GM12878 (cell line): ENCODE data around the gene SLC25A43. TPM values are rescaled to one million over a fixed set of nuclear protein-coding genes. Genes with fewer than 3 reads are reported as not detected.

Source experiments
- BHLHE40 ChIP-seq, 2 experiments: fragments of 450-650 bp in 1 of 2; IDR thresholded peaks; 2 replicates each; pipeline ENCODE4 v1.6.1; 2011 to 2017; ENCODE audit warnings: low read depth in 2 of 2, borderline replicate concordance in 1 of 2, improper control_type of control experiment in 1 of 2, low read length in 1 of 2, mild to moderate bottlenecking in 1 of 2
- CREM ChIP-seq: IDR thresholded peaks from 2 replicates; pipeline ENCODE4 v1.6.1; 2014; ENCODE audit warnings: antibody characterized with exemption, low read depth
- E4F1 ChIP-seq: fragments of 450-650 bp; IDR thresholded peaks from 2 replicates; pipeline ENCODE4 v1.6.1; 2018; ENCODE audit warnings: borderline replicate concordance, mild to moderate bottlenecking; ENCODE audit not compliant: partially characterized antibody
- EGR1 ChIP-seq, 2 experiments: IDR thresholded peaks; 1 replicate in 1 of 2; 2 replicates in 1 of 2; pipeline ENCODE4 v1.6.1; 2011 to 2012; ENCODE audit warnings: low read depth in 2 of 2, low read length in 2 of 2, borderline replicate concordance in 1 of 2, mild to moderate bottlenecking in 1 of 2, moderate library complexity in 1 of 2
- ELK1 ChIP-seq: IDR thresholded peaks from 2 replicates; pipeline ENCODE4 v1.6.1; 2012; ENCODE audit warnings: low read depth, low read length, improper control_type of control experiment
- FOXK2 ChIP-seq: fragments of 450-650 bp; IDR thresholded peaks from 2 replicates; pipeline ENCODE4 v1.6.1; 2017; ENCODE audit warnings: mild to moderate bottlenecking, moderate library complexity
- GATAD2B ChIP-seq: fragments of 450-650 bp; conservative IDR thresholded peaks from 2 replicates; pipeline ENCODE4 v1.6.1; 2017; ENCODE audit warnings: low read depth, mild to moderate bottlenecking, moderate library complexity
- IRF4 ChIP-seq: IDR thresholded peaks from 2 replicates; pipeline ENCODE4 v1.6.1; 2011; ENCODE audit warnings: low read depth, low read length
- IRF5 ChIP-seq: fragments of 450-650 bp; IDR thresholded peaks from 2 replicates; pipeline ENCODE4 v1.6.1; 2017; ENCODE audit warnings: borderline replicate concordance
- JUNB ChIP-seq: IDR thresholded peaks from 2 replicates; pipeline ENCODE4 v1.6.1; 2016; ENCODE audit warnings: antibody characterized with exemption, mild to moderate bottlenecking
- MLLT1 ChIP-seq: fragments of 450-650 bp; IDR thresholded peaks from 2 replicates; pipeline ENCODE4 v1.6.1; 2016; ENCODE audit warnings: mild to moderate bottlenecking
- MTA3 ChIP-seq: IDR thresholded peaks from 2 replicates; pipeline ENCODE4 v1.6.1; 2012; ENCODE audit warnings: low read length, inconsistent platforms, borderline replicate concordance
- MXI1 ChIP-seq: fragments of 150-350 bp; IDR thresholded peaks from 2 replicates; pipeline ENCODE4 v1.6.1; 2011; ENCODE audit warnings: low read depth, mild to moderate bottlenecking, inconsistent platforms, low read length, improper control_type of control experiment
- NFYA ChIP-seq: IDR thresholded peaks from 2 replicates; pipeline ENCODE4 v1.6.1; 2011; ENCODE audit warnings: low read depth, mild to moderate bottlenecking, low read length, improper control_type of control experiment, borderline replicate concordance
- PML ChIP-seq: IDR thresholded peaks from 2 replicates; pipeline ENCODE4 v1.6.1; 2012; ENCODE audit warnings: low read length, inconsistent platforms
- POLR2AphosphoS5 ChIP-seq: IDR thresholded peaks from 2 replicates; pipeline ENCODE4 v1.6.1; 2011; ENCODE audit warnings: mild to moderate bottlenecking, low read length, inconsistent platforms
- SMARCA5 ChIP-seq: fragments of 450-650 bp; IDR thresholded peaks from 2 replicates; pipeline ENCODE4 v1.6.1; 2017; ENCODE audit warnings: mild to moderate bottlenecking
- TARDBP ChIP-seq: IDR thresholded peaks from 2 replicates; pipeline ENCODE4 v1.6.1; 2016; ENCODE audit warnings: borderline replicate concordance
- ZNF687 ChIP-seq: fragments of 450-650 bp; IDR thresholded peaks from 2 replicates; pipeline ENCODE4 v1.6.1; 2017; ENCODE audit warnings: mild to moderate bottlenecking, moderate library complexity
- polyA plus RNA-seq, 11 experiments: library from polyadenylated mRNA; depleted of rRNA in 4 of 11; unstranded in 6 of 11; stranded (reverse) in 5 of 11; fragments of >200 nt; fragmentation: Nextera tagmentation in 4 of 11; fragmentation: Illumina TruSeq in 1 of 11; extraction: Ambion mirVana in 4 of 11; extraction: Trizol in 1 of 11; gene quantifications; 1 replicate in 1 of 11; 2 replicates in 10 of 11; pipeline versions ENCODE4 v1.2.1 to v1.2.3, GENCODE V29; 2011 to 2016; ENCODE audit warnings: inconsistent platforms in 2 of 11, missing spikeins in 2 of 11, low read depth in 1 of 11
- total RNA-seq, 4 experiments: library from RNA; depleted of rRNA in 3 of 4; stranded (reverse); fragments of >200 nt in 3 of 4; fragmentation: Illumina TruSeq in 1 of 4; extraction: Trizol in 1 of 4; gene quantifications; 2 replicates each; pipeline versions ENCODE4 v1.2.1 to v1.2.3, GENCODE V29; 2013 to 2021

The SLC25A43 gene
- total and polyA plus RNA-seq, 10 of the 15 experiments (the other 5 are each of a cell fraction or from before 2014, with no cell fraction given), result 2.5 to 13.5 (median 6.8) TPM

- 0 out of 2 replicates have a peak, but pooled peaks have one; percentile 26 for TF ChIP-seq GATAD2B
- no peak for TF ChIP-seq IRF5
- peak; percentile 83; the same call in 1 of the 2 replicates for TF ChIP-seq SMARCA5
- peak; percentile 83 for TF ChIP-seq MXI1
- peak; percentile 14; the same call in 1 of the 2 replicates for TF ChIP-seq POLR2AphosphoS5
- TF ChIP-seq BHLHE40 (IDR thresholded peaks at IDR 0.05; ENCODE audit: borderline replicate concordance in 1 of 2, low read depth in 2 of 2, low read length in 1 of 2), result peak; percentile 69 to 85; a peak in 3 of 4 replicates
- TF ChIP-seq NFYA, result no peak
- TF ChIP-seq TARDBP, result no peak
- TF ChIP-seq CREM, result peak; percentile 78
- no peak for TF ChIP-seq MTA3
- peak; percentile 38; the same call in 1 of the 2 replicates for TF ChIP-seq ELK1
- TF ChIP-seq IRF4, result no peak
- TF ChIP-seq ZNF687, result peak; percentile 76; the same call in 1 of the 2 replicates
- no peak; the same call in 1 of the 2 replicates for TF ChIP-seq PML
- TF ChIP-seq FOXK2, result no peak
- no peak for TF ChIP-seq JUNB
- peak; percentile 50 to 97 for TF ChIP-seq EGR1 (IDR thresholded peaks at IDR 0.05; ENCODE audit: borderline replicate concordance in 1 of 2, low read depth in 2 of 2, low read length in 2 of 2)
- no peak for TF ChIP-seq MLLT1
- peak; percentile 80 for TF ChIP-seq E4F1
These were observed 69.6 kb downstream of the SLC25A43 start (continued) for GRCh38 chrX:119468551-119469312.
